GM13977 (cell line): Measurements from ENCODE around the gene TANGO6.

Experiments
- DNase-seq: peaks from one replicate; pipeline ENCODE4 v3.0.0; 2012; ENCODE audit warnings: low spot score
- CTCF ChIP-seq: IDR thresholded peaks from 2 replicates; pipeline ENCODE4 v1.5.1; 2012; ENCODE audit warnings: mild to moderate bottlenecking, control low read depth; ENCODE audit not compliant: insufficient read depth; ENCODE audit errors: extremely low read depth, missing control alignments
- in situ Hi-C: fragments of 300-500 bp; cut with MboI; formaldehyde crosslinking; loops from one replicate; pipeline ENCODE4 v1.12.0; 2022; ENCODE audit warnings: low sequenced_read_pairs, low pct_unique_long_range_greater_than_20kb, mixed read lengths, inconsistent platforms; ENCODE audit not compliant: unreplicated experiment

TANGO6 gene

GRCh38 chr16:68857479-68857878, 14.1 kb downstream of the TANGO6 start:
- in situ Hi-C loops = no loop called here
- TF ChIP-seq CTCF = no peak
- no peak for DNase-seq

GRCh38 chr16:68859828-68860227, 16.5 kb downstream of the TANGO6 start:
- in situ Hi-C loops = no loop called here
- TF ChIP-seq CTCF = no peak
- no peak for DNase-seq

- no peak for DNase-seq
- in situ Hi-C loops = no loop called here
- TF ChIP-seq CTCF = no peak
Observed at GRCh38 chr16:68860978-68861892, 17.9 kb downstream of the TANGO6 start.

GRCh38 chr16:68866933-68867332, 23.6 kb downstream of the TANGO6 start:
- in situ Hi-C loops = no loop called here
- TF ChIP-seq CTCF = no peak
- DNase-seq = no peak

- in situ Hi-C loops = no loop called here
- no peak for TF ChIP-seq CTCF
- DNase-seq = no peak
Observed at GRCh38 chr16:68869492-68870088, 26.3 kb downstream of the TANGO6 start.

- in situ Hi-C loops = no loop called here
- no peak for DNase-seq
- no peak for TF ChIP-seq CTCF
Observed at GRCh38 chr16:68873635-68874471, 30.5 kb downstream of the TANGO6 start.
